HT1080 (cell line): ENCODE results near the gene SERTM2. TPM values are rescaled to one million over a fixed set of nuclear protein-coding genes. Genes with fewer than 3 reads are reported as not detected.
"Not testable (repeated sequence)": the region's sequence is repeated elsewhere in the genome, so short reads cannot be mapped to it uniquely, and the experiment has no call there.

ENCODE experiments used
- DNase-seq: peaks from one replicate; pipeline ENCODE4 v3.0.0-alpha.2; 2015; ENCODE audit warnings: low read depth
- polyA plus RNA-seq, 2 experiments: library from polyadenylated mRNA; depleted of rRNA; stranded (reverse); fragments of >200 nt; gene quantifications; 2 replicates each; pipeline ENCODE4 v1.2.3, GENCODE V29; 2015
- total RNA-seq: library from RNA; depleted of rRNA; stranded (reverse); fragments of >200 nt; shearing (Covaris generic); gene quantifications from 2 replicates; pipeline ENCODE4 v1.2.3, GENCODE V29; 2014; rRNA removed

The SERTM2 gene
- total RNA-seq: 0.20 TPM in 1 of 2 replicates, not detected in the other
- 0.03 and 0.09 TPM in 2 replicates for polyA plus RNA-seq (2015; cell fraction: cytosol; rRNA removed)
- 0.06 and 0.16 TPM in 2 replicates for polyA plus RNA-seq (2015; cell fraction: nucleus; rRNA removed)

- peak; percentile 1 for DNase-seq
Observed at GRCh38 chrX:111511477-111511876, at the start of gene SERTM2. Gene SERTM2 (plus strand): TSS chrX:111511645. CDS start chrX:111518858, 7,213 bp downstream.

- DNase-seq: no peak
Observed at GRCh38 chrX:111465669-111466068, 45.8 kb upstream of the SERTM2 start.

- DNase-seq: no peak
Observed at GRCh38 chrX:111467896-111468295, 43.5 kb upstream of the SERTM2 start.

- no peak for DNase-seq
Observed at GRCh38 chrX:111470681-111471403, 40.6 kb upstream of the SERTM2 start.

DNA sequence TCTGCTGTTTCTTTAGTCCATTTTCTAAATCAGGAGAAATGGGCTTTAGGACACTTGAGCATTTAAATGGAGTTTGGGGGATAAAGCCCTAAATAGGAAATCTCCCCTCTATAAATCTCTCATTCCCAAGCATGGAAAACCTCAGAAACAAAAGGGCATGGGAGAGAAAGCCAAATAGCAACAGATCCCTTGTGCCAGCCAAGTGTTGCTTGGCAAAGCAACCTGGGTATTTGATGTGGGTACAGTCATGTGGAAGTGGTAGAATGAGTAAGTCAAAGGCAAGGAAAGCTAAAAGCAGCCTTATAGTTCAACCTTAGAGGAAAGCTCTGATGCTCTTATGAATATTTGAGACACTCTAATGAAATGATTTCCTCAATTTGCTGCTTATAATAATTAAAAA is 29.5 kb upstream of the SERTM2 start:
- no peak for DNase-seq

DNA sequence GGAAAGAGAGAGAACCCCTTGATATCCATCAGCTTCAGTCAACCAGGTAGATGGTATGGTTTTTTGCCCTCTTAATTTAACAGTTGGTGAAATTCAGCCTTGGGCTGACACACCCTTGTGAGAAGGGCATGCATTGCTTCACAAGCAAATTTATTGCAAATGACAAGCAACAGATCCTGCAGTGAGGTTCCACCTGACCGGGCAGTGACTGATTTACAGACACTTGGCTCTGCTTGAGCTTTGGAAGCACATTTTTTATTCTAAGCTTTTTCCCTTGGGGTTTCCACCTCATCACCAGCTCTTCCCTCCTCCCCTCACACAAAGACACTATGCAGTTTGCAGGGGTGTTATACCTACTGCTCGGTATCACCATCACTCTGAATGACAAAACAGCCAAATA is 28.3 kb upstream of the SERTM2 start:
- DNase-seq: no peak

GRCh38 chrX:111483881-111484280 is 27.6 kb upstream of the SERTM2 start:
- no peak for DNase-seq

DNA sequence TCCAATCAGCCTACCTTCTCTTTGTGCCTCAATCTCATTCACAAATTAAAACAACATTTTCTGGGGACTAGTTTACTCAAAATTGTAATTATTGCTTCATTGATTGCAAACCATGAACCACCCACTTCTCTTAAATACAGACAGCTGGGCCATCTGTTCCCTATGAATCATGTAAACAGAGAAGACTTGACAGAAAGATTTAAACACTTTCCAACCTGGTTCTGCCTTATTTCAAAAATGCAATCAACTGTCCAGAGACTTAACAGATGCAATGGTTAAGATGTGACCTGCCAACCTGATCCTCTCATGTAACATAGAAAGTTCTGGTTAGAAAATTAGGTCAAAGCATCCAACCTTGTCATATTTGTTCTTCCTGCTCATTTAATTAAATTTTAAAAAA is 20.8 kb upstream of the SERTM2 start:
- no peak for DNase-seq

- no peak for DNase-seq
Observed at GRCh38 chrX:111492085-111492484, 19.4 kb upstream of the SERTM2 start.

GRCh38 chrX:111498538-111499103 is 12.8 kb upstream of the SERTM2 start:
- no peak for DNase-seq

GRCh38 chrX:111503485-111503993 is 7.9 kb upstream of the SERTM2 start:
- no peak for DNase-seq

- DNase-seq: no peak
Observed at GRCh38 chrX:111504941-111505340, 6.5 kb upstream of the SERTM2 start.

GRCh38 chrX:111505783-111506182 is 5.7 kb upstream of the SERTM2 start:
- no peak for DNase-seq

GRCh38 chrX:111506826-111507225 is 4.6 kb upstream of the SERTM2 start:
- no peak for DNase-seq

DNA sequence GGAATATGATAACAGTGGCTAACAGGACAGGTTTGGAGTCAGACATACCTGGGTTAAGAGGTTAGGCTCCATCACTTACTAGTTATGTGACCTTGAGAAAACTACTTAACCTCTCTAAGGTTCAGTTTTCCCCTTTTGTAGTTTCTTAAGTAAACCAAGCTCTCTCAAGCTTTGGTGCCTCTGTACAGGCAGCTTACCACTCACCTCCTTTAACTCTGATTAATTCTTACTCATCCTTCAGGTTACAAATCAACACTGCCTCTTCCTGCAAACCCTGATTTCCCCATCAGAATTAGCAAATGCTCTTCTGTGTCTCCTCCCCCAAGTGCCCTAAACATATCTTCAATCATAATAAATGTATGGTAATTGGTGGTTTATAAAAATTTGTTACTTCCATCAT is 3.5 kb upstream of the SERTM2 start:
- peak; percentile 18 for DNase-seq

GRCh38 chrX:111515298-111515697 is 3.9 kb downstream of the SERTM2 start:
- DNase-seq: no peak

GRCh38 chrX:111518667-111519066 is 7.2 kb downstream of the SERTM2 start:
- DNase-seq: no peak

DNA sequence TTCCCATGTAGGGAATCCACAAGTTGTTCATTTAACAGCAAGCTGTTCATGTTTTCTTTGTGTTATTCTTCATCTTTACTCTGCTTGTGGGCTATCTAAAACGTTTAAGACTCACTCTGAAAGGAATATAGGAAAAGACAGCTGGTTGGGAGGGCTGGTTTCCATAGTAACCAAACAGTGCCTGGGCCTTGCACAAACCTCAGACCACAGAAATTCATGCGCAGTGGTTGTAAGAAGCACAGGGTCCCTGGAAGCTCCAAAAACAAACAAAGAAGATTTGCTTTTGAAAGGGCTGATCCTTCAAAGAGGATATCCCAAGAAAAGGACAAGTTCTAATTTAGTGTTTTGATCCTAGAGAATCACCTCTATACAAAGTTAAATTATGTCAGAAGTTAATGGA is 7.8 kb downstream of the SERTM2 start:
- DNase-seq: peak; percentile 15

- DNase-seq: no peak
Observed at GRCh38 chrX:111520506-111520905, 9.1 kb downstream of the SERTM2 start.

GRCh38 chrX:111521169-111521568 is 9.7 kb downstream of the SERTM2 start:
- DNase-seq: no peak

DNA sequence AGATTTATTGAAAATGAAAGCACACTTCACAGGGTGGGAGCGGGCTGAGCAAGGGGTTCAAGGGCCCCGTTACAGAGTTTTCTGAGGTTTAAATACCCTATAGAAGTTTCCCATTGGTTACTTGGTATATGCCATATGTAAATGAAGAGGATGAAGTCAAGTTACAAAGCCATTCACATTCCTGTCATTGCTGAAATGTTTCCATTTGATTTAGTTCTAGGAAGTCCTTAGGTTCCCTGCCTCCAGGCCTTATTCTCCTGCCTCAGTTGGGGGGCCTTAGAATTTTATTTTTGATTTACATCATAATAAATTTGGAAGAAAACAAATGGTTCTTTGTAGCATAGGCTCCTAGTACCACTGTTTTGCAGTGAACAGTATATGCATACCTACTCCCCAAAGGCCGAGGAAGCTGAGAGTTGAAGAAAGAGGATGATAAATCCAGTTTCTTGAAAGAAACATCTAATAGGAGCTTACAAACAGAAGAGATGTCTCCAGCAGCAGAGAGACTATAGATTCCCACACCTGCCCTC is 31.8 kb downstream of the SERTM2 start:
- no peak for DNase-seq

DNA sequence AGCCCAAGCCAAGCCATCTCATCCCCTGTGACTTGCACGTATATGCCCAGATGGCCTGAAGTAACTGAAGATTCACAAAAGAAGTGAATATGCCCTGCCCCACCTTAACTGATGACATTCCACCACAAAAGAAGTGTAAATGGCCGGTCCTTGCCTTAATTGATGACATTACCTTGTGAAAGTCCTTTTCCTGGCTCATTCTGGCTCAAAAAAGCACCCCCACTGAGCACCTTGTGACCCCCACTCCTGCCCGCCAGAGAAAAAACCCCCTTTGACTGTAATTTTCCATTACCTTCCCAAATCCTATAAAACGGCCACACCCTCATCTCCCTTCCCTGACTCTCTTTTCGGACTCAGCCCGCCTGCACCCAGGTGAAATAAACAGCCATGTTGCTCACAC is 37.8 kb downstream of the SERTM2 start:
- DNase-seq: not testable (repeated sequence)
